OCI-LY7 (cell line): ENCODE data around the gene NOXRED1. TPM values are rescaled to one million over a fixed set of nuclear protein-coding genes. Genes with fewer than 3 reads are reported as not detected.

Source experiments
- small RNA-seq: library from RNA; depleted of rRNA; stranded (forward); fragments of <200 nt; gene quantifications from one replicate; pipeline ENCODE3, GENCODE V24; 2014
- total RNA-seq, 2 experiments: library from RNA; depleted of rRNA in 1 of 2; stranded (reverse); fragments of >200 nt in 1 of 2; shearing (Covaris generic) in 1 of 2; gene quantifications; 2 replicates each; pipeline ENCODE4 v1.2.3, GENCODE V29; 2014 to 2022

The NOXRED1 gene
- total RNA-seq, 2 experiments from 2014 or later = 0.38 to 0.74 TPM

Small RNA genes within 50 kb of the gene (small RNA-seq; reads per million reads assigned to genes)
- not detected for gene RF00404

Other genes starting within 250 kb of the NOXRED1 start
- 0.41 and 0.79 TPM in 2 replicates for gene TMEM63C, start 241.7 kb downstream of the NOXRED1 start, total RNA-seq (2014; rRNA removed; shearing (Covaris generic))
- 4.7 and 6.6 TPM in 2 replicates for gene TMEM63C, start 241.7 kb downstream of the NOXRED1 start, total RNA-seq (2022)
- gene NGB, start 152.3 kb downstream of the NOXRED1 start, total RNA-seq (2014; rRNA removed; shearing (Covaris generic)) = not detected in 2 replicates
- gene NGB, start 152.3 kb downstream of the NOXRED1 start, total RNA-seq (2022) = not detected in 2 replicates
- 5.9 and 8.2 TPM in 2 replicates for gene POMT2, start 102.6 kb downstream of the NOXRED1 start, total RNA-seq (2014; rRNA removed; shearing (Covaris generic))
- gene POMT2, start 102.6 kb downstream of the NOXRED1 start, total RNA-seq (2022) = 28.3 and 31.4 TPM in 2 replicates
- gene GSTZ1, start 102.5 kb downstream of the NOXRED1 start, total RNA-seq (2014; rRNA removed; shearing (Covaris generic)) = 39.9 and 43.0 TPM in 2 replicates
- gene GSTZ1, start 102.5 kb downstream of the NOXRED1 start, total RNA-seq (2022) = 53.6 and 55.6 TPM in 2 replicates
- 19.5 and 21.9 TPM in 2 replicates for gene TMED8, start 46.4 kb downstream of the NOXRED1 start, total RNA-seq (2014; rRNA removed; shearing (Covaris generic))
- gene TMED8, start 46.4 kb downstream of the NOXRED1 start, total RNA-seq (2022) = 45.4 and 46.2 TPM in 2 replicates
- gene SAMD15, start 46.1 kb downstream of the NOXRED1 start, total RNA-seq (2014; rRNA removed; shearing (Covaris generic)) = 1.1 and 1.6 TPM in 2 replicates
- 0.70 and 2.0 TPM in 2 replicates for gene SAMD15, start 46.1 kb downstream of the NOXRED1 start, total RNA-seq (2022)
- gene VIPAS39, start 34.1 kb upstream of the NOXRED1 start, total RNA-seq (2014; rRNA removed; shearing (Covaris generic)) = 11.4 and 13.3 TPM in 2 replicates
- 20.4 and 21.1 TPM in 2 replicates for gene VIPAS39, start 34.1 kb upstream of the NOXRED1 start, total RNA-seq (2022)
- gene AHSA1, start 34.6 kb upstream of the NOXRED1 start, total RNA-seq (2014; rRNA removed; shearing (Covaris generic)) = 182 and 230 TPM in 2 replicates
- gene AHSA1, start 34.6 kb upstream of the NOXRED1 start, total RNA-seq (2022) = 238 and 269 TPM in 2 replicates
- not detected in 2 replicates for gene ISM2, start 75.3 kb upstream of the NOXRED1 start, total RNA-seq (2014; rRNA removed; shearing (Covaris generic))
- gene ISM2, start 75.3 kb upstream of the NOXRED1 start, total RNA-seq (2022) = not detected in 2 replicates
- gene SPTLC2, start 193.1 kb upstream of the NOXRED1 start, total RNA-seq (2014; rRNA removed; shearing (Covaris generic)) = 14.7 and 19.6 TPM in 2 replicates
- gene SPTLC2, start 193.1 kb upstream of the NOXRED1 start, total RNA-seq (2022) = 36.8 and 45.1 TPM in 2 replicates